Measurements from ENCODE around the gene DNM3.

DNM3 gene

GRCh38 chr1:172383536-172383935 is 542.2 kb downstream of the DNM3 start:
- no peak for DNase-seq

GRCh38 chr1:172384656-172385055 is 543.4 kb downstream of the DNM3 start:
- DNase-seq = no peak

GRCh38 chr1:172386046-172386445 is 544.7 kb downstream of the DNM3 start:
- DNase-seq = no peak

GRCh38 chr1:172388490-172388889 is 547.2 kb downstream of the DNM3 start:
- DNase-seq = no peak

GRCh38 chr1:172390301-172390682 is 549.0 kb downstream of the DNM3 start:
- DNase-seq = no peak

GRCh38 chr1:172390683-172391551 is 549.6 kb downstream of the DNM3 start:
- DNase-seq = no peak

GRCh38 chr1:172391976-172392375 is 550.7 kb downstream of the DNM3 start:
- no peak for DNase-seq

GRCh38 chr1:172393354-172393753 is 552.1 kb downstream of the DNM3 start:
- DNase-seq = no peak

GRCh38 chr1:172394141-172394751 is 552.9 kb downstream of the DNM3 start:
- no peak for DNase-seq

- DNase-seq = no peak
Observed at GRCh38 chr1:172394811-172395210, 553.5 kb downstream of the DNM3 start.

GRCh38 chr1:172395576-172395975 is 554.3 kb downstream of the DNM3 start:
- no peak for DNase-seq

- no peak for DNase-seq
Observed at GRCh38 chr1:172397221-172397620, 555.9 kb downstream of the DNM3 start.

GRCh38 chr1:172397633-172398032 is 556.3 kb downstream of the DNM3 start:
- DNase-seq = no peak

- DNase-seq = no peak
Observed at GRCh38 chr1:172398193-172398592, 556.9 kb downstream of the DNM3 start.

GRCh38 chr1:172398970-172399755 is 557.9 kb downstream of the DNM3 start:
- DNase-seq = no peak

- no peak for DNase-seq
Observed at GRCh38 chr1:172399756-172400721, 558.7 kb downstream of the DNM3 start.

- no peak for DNase-seq
Observed at GRCh38 chr1:172400722-172401105, 559.4 kb downstream of the DNM3 start.

- no peak for DNase-seq
Observed at GRCh38 chr1:172401477-172401876, 560.2 kb downstream of the DNM3 start.

- DNase-seq = no peak
Observed at GRCh38 chr1:172401892-172402291, 560.6 kb downstream of the DNM3 start.

- no peak for DNase-seq
Observed at GRCh38 chr1:172402878-172403569, 561.7 kb downstream of the DNM3 start.

- no peak for DNase-seq
Observed at GRCh38 chr1:172404121-172404520, 562.8 kb downstream of the DNM3 start.

- no peak for DNase-seq
Observed at GRCh38 chr1:172405912-172406311, 564.6 kb downstream of the DNM3 start.
